CD4-positive, alpha-beta T cell treated with Interleukin-6 at 100 ng/mL for 8 hours (primary cell): ENCODE measurements around the gene CASK.
"Not testable (repeated sequence)": the region's sequence is repeated elsewhere in the genome, so short reads cannot be mapped to it uniquely, and the experiment has no call there.

ENCODE experiments used
- DNase-seq: peaks from one replicate; pipeline ENCODE4 v3.0.0-alpha.2; 2020; ENCODE audit warnings: mixed read lengths, low spot score

Gene CASK

GRCh38 chrX:41630091-41630490 is 293.3 kb downstream of the CASK start:
- no peak for DNase-seq

DNA sequence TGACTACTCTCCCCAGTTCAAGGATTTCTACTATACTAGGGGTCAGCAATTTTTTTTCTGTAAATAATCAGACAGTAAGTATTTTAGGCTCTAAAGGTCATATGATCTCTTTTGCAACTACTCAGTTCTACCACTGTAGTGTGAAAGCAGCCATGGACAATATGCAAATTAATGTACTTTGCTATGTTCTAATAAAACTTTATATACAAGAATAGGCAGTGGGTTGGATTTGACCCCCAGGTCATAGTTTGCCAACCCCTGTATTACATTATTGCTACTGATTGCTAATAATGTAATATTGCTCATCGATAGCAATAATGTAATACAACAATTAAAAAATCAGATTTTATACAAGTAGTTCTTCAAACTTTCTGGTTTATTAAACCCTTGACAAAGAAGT is 293.8 kb downstream of the CASK start:
- DNase-seq, result no peak

GRCh38 chrX:41621222-41621723 is 302.1 kb downstream of the CASK start:
- no peak for DNase-seq

DNA sequence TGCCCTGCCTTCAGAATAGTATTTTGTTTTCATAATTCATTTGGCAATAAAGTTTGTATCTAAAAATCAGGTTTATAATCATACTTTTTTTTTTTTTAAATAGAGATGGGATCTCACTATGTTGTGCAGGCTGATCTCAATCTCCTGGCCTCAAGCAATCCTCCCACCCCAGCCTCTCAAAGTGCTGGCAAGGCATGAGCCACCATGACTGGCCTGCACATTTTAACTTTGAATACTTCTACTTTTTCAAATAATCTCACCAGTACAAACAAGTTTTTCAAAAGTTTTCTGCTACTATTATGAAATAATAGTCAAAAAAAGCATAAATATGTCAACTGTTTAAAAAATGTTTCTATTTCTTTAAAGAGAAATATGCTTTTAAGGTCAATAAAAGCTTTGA is 304.1 kb downstream of the CASK start:
- no peak for DNase-seq

- no peak for DNase-seq
Observed at GRCh38 chrX:41616935-41617334, 306.4 kb downstream of the CASK start.

GRCh38 chrX:41616255-41616654 is 307.1 kb downstream of the CASK start:
- DNase-seq, result no peak

GRCh38 chrX:41608244-41608643 is 315.1 kb downstream of the CASK start:
- no peak for DNase-seq

- no peak for DNase-seq
Observed at GRCh38 chrX:41607264-41607832, 316.0 kb downstream of the CASK start.

DNA sequence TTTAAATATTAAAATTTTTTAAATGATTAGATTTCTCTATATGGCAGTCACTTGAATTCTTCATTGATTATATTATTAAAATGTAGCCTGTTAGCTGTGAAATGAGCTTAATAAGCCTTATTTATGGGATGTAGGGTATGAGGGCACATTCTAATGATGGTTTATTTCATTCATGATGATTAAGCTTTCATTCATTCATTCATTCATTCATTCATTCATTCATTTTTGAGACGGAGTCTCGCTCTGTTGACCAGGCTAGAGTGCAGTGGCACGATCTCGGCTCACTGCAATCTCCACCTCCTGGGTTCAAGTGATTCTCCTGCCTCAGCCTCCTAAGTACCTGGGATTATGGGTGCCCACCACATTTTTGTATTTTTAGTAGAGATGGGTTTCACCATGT is 317.3 kb downstream of the CASK start:
- DNase-seq, result not testable (repeated sequence)

DNA sequence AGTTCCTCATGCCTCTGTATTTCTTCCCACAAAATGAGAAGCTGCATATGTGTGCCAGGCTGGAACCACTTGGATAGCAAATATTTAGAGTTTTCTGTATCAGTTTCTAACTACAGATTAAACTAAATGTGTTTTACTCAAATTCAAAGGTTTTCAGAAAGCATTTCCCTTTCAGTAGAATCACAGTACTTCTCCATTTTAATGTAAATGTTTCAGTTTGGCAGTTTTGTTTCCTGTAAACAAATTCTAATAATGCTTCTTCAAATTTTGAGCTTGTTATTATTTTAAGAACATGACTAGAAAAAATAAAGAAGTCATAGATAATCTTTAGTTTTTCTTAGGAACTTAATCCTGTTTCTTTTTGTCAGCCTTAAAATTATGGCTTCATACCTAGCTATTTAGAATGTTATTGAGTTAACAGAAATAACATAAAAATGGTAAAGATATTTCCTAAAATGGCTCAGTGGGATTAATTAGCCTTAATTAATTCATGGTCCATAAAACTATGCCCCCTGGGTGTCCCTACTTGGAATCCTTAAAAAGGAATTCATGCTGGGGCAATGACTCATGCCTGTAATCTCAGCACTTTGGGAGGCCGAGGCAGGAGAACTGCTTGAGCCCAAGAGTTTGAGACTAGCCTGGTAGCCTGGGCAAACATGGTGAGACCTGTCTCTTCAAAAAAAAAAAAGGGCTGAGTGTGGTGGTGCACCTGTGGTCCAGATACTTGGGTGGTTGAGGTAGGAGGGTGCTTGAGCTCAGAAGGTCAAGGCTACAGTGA is 318.4 kb downstream of the CASK start:
- DNase-seq, result no peak

GRCh38 chrX:41604177-41604576 is 319.2 kb downstream of the CASK start:
- no peak for DNase-seq

DNA sequence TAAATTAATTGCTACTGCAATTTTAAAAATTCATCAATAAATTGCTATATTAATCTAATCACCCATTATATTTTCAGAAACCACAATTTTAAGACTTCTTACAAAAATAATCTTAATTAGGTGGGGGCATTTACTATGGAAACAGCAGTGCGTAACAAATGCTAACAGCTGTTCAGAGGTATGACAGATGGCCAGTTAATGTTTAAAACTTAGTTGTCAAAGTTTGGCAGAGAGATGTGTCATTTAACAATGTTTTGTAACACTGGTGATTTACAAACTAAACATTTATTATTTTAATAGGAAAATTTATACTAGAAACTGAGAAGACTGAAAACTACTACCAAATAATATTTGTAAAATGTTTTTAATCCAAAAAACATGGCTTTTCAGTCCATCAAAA is 319.8 kb downstream of the CASK start:
- DNase-seq, result no peak

DNA sequence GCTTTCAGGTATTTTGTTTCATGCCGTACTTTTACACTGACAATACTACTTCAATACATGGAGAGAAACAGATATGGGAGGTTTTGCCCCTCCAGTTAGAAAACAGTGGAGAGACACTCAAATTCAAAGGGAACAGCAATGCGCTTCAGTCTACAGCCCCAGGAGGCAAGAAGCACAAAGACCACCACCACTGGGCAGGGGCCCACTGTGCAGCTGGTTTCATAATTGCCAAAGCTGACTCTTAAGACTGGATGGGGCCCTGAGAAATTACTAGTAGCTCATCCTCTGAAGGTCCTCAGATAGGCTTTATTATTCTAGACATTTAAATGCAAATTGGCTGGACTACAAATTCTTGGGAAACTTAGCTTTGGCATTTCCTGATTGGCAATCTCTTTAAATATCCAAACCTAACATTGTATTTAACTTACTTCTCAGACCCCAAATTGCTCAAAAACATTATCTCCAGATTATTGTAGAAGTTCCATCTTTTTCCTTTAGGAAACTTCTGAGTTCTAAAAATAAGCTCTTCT is 320.5 kb downstream of the CASK start:
- no peak for DNase-seq

- DNase-seq, result no peak
Observed at GRCh38 chrX:41600291-41600690, 323.1 kb downstream of the CASK start.

GRCh38 chrX:41599507-41599906 is 323.8 kb downstream of the CASK start:
- no peak for DNase-seq

DNA sequence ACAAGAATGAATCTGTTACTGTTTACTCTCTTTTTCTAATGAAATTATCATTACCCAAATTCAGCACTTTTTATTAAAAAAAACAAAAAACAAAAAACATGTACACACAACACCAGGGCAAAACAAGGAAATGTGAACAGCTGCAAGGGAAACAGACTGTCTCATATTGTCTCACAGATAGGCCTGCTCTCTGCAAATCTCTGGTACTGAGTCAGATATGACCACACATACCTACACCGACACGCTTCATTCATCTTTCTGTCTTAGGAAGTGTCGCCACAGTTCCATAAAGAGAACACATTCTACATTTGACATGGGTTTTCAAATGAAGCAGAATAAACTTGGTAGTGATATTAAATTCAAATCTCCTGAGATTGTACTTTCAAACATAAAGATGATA is 326.8 kb downstream of the CASK start:
- DNase-seq, result no peak

GRCh38 chrX:41594634-41595033 is 328.7 kb downstream of the CASK start:
- no peak for DNase-seq

DNA sequence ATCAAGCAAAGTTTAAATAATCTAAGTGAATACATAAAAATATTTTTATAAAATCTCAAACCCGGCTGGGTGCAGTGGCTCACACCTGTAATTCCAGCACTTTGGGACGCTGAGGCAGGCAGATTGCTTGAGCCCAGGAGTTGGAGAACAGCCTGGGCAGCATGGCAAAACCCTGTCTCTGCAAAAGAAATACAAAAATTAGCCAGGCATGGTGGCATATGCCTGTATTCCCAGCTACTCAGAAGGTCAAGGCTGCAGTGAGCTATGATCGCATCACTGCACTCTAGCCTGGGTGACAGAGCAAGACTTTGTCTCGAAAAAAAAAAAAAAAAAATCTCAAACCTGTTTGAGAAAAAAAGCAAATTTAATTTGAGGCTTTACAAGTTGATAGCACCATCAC is 331.4 kb downstream of the CASK start:
- no peak for DNase-seq

DNA sequence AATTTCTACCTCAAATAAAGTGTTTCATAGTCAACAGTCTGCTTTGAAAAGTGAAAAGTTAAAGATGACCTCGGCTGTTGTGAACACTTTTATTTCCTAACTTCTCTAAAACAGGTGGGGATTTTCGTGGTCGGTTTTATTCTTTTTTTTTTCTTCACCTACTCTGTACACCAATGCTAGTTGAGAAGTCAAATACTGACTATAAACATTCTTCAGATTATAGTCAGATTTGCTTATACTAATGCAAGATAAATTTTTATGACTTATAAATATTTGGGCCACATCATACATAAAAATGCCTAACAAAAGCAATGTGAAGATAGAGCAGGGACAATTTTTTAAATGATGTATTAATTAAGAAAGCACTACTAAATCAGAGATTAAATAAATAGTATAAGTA is 332.7 kb downstream of the CASK start:
- no peak for DNase-seq

DNA sequence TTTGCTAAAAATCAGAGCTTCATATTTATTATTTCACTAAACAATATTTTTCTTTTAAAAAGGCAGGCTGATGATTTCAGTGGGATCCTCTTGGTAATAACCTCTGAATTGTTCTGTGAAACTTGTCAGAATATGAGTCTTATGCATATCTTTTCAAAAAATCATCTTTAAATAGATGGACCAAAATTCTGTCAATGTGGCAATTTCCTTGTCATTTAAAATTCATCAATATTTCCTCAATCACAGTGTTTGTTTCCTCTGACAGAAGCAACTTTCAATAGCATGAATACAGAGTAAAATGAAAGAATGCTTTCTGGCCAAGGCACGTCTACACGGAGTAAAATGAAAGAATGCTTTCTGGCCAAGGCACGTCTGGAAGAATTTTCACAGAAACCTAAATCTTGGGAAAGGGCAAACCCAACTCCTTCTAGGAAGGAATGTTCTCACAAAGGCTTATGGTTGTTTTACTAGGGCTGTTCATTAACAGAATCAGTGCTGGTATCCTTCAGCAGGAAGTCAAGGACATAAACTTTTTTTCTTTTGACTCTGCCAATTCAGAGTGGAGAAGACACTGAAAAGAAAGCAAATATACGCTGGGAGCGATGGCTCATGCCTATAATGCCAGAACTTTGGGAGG is 333.6 kb downstream of the CASK start:
- no peak for DNase-seq

DNA sequence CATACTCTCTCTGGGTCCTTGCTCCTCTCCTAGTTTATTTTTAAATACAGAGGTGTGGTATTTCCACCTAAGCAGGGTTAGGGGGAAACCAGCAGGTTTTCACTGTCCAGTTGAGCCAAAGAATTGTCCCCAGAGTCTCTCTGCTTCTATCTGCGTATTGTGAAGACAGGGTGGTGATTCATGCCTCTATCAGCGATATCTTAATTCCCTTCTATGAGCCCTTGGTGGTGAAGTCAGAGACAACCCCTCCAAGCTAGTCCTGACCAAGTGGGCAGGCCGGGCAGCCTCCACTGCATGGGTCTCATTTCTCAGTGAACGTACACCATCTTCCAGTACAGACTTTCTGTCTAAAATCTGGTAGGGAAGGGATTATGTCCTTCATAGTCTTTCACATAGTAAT is 335.1 kb downstream of the CASK start:
- no peak for DNase-seq

- no peak for DNase-seq
Observed at GRCh38 chrX:41580423-41581064, 342.8 kb downstream of the CASK start.

DNA sequence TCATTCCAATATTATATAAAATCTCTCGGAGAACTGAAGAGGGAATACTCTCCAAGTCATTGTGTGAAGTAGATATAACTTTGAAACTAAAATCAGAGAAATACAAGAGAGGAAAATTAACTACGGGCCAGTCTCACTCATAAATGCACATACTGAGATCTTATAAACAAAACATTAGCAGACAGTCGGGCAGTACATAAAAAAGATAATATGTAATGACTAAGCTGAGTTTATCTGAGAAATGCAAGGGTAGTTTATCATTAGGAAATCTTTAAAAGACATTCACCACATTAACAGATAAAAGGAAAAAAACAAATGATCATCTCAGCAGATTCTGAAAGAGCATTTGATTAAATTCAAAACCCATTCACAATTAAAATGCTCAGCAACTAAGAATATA is 359.5 kb downstream of the CASK start:
- DNase-seq, result no peak
